Activated naive CD4-positive, alpha-beta T cell (primary cell): Measurements from ENCODE around the gene LRRC8C.

Source experiments
- DNase-seq, 4 experiments: peaks; one replicate each; lab custom pipeline; 2025; lab: John Stamatoyannopoulos, UW

The LRRC8C gene

GRCh38 chr1:89633248-89633799 lies 404 bp downstream of the LRRC8C start:
- peak in 3 of 4 experiments; percentile 21 to 50 (median 39) for DNase-seq

- no peak for DNase-seq
These were observed 1.1 kb downstream of the LRRC8C start for GRCh38 chr1:89633800-89634625.

- no peak for DNase-seq
These were observed 3.2 kb downstream of the LRRC8C start for GRCh38 chr1:89635825-89636815.

GRCh38 chr1:89637496-89637895 lies 4.6 kb downstream of the LRRC8C start:
- no peak for DNase-seq

GRCh38 chr1:89640440-89640839 lies 7.5 kb downstream of the LRRC8C start:
- no peak for DNase-seq

DNA sequence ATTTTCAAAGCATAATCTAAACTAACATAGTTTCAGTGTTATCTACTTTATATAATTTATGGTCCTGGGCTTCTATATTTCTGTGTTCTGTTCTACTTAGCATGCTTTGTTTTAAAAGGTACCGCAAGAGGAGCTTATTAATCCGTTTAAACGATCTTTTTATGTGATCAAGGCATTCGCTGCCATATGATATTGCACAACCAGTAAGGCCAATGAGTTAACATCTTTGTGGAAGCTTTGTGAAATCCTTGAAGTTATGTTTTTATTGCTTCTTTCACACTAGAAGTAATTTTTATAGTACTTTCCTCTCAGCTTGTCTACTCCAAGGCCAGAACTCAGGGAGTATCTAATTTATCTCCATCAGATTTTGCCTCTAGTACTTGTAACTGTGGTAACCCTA lies 8.9 kb downstream of the LRRC8C start:
- DNase-seq: no peak

DNA sequence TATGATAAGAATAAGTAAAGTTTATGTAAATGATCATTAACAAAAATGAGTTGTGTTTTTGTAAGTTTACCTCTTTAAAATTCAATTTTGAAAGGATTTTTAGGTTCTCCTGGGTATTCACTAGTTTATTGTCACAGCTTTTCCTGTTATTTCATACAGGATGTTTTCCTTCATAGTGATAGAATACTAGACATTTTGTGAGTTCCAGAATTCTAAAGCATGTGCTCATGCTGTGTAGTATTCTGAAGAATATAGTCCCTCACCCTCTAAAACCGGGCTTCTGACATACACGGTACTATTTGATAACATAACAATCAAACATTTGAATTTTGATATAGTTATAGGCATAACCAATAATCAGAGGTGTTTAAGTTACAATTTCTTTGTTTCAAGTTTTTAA lies 10.7 kb downstream of the LRRC8C start:
- DNase-seq: no peak

DNA sequence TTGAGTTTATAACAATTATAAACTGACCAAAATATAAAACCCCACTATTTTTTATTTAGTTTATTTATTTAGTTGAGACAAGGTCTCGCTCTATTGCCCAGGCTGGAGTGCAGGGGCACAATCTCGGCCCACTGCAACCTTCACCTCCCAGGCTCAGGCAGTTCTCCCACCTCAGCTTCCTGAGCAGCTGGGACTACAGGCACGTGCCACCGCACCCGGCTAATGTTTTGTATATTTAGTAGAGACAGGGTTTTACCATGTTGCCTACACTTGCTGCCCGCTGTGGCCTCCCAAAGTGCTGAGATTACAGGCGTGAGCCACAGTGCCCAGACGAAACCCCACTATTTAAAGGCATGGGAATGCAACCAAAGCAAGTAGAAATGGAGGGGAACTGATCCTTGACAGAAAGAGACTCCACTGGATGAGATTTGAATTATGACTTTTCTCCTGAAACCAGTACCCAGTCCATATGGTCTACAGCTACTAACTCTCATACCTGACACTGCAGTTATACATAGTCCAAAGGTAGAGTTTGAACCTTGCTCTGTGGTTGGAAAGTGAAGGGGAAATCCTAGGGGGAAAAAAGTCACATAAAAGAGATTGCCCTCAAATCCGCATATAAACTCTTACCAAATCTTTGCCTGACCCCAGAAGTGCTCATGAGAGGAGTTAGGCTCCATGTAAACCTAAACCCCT lies 11.3 kb downstream of the LRRC8C start:
- DNase-seq: no peak

- no peak for DNase-seq
These were observed 13.3 kb downstream of the LRRC8C start for GRCh38 chr1:89646259-89646658.

DNA sequence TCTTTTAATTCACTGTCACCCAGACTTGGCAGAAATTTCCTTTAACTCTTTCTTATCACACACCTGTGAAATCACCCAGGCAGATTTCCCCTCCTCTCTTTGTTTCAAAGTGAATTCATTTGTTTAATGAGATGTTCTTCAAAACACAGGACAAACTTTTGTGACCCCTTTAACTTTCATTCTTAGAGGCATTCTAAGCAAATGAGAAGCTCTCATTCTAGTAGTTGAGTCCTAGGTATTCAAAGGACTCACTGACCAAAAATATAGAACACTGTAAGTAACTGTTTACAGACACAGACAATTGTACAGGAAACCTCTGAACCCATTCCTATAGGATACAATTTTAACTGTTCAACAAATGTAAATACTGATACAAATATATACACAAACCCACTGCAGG lies 16.9 kb downstream of the LRRC8C start:
- DNase-seq: no peak

DNA sequence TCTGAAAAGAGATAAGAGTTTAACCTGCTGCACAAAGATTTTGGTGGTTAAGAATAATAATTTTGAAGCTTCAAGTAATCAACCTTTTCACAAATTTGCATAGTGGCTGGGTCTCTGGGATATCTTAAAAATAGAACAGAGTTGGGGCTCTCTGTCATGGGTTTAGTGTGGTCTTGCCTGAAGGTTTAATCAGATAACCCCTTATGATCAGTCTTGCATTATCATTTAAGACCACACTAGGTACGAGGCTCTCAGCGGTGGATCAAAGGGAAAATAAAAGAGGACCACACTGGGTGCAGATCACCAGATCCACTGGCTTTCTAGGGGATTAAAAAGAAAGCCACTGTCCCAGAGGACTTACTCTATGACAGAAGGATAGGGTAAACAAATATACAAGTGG lies 19.5 kb downstream of the LRRC8C start:
- DNase-seq: no peak

DNA sequence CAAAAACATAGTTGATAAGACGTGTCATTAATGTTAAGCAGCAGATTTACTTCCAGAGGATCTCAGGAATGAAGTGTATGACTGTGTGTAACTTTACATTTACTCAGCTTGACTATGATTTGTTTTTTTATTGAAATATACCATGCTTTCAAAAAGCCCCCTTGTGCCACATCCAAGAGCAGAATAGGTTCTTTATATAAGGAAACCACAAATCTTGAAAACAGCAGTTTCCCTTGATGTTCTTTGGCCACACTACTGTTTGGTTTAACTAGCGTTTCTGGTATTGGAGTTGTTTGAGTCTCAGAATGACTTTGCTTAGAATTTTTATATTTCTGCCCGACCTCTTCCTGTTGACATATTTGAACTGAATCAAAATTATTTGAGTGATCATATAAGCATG lies 25.0 kb downstream of the LRRC8C start:
- no peak for DNase-seq

DNA sequence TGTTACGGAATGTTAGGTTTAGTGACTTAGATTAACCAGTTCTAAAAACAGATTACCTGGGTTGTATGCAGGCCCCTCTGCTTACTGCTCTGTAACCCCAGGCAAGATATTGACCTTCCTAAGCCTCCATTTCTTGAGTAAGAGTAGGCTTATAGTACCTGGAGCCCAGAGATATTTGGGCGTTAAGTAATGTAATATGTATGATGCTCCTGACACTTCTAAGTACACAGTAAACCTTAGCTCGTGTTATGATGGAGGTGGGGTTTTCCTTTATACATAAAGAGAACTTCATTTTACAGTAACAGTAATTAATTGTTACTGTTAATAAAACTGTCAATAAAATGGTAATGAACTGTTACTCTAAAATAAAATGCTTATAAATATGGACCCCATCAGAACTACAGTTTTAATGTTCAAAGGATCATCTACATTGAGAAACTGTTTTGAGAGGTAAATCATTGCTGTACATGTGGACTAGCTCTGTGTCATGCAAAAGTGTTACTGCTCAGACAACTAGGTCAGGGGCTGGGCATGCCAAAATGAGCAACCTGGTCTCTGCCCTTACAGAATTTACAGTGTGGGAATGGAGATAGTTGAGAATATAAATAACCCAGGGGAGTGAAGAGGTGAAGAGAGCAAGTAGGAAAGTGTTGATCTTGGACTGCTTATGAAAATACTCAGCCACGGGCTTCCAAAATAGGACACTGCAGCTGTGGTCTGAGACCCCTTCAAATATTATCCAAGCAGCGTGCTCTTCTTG lies 26.6 kb downstream of the LRRC8C start:
- no peak for DNase-seq

GRCh38 chr1:89660224-89661061 lies 27.5 kb downstream of the LRRC8C start:
- DNase-seq: no peak

DNA sequence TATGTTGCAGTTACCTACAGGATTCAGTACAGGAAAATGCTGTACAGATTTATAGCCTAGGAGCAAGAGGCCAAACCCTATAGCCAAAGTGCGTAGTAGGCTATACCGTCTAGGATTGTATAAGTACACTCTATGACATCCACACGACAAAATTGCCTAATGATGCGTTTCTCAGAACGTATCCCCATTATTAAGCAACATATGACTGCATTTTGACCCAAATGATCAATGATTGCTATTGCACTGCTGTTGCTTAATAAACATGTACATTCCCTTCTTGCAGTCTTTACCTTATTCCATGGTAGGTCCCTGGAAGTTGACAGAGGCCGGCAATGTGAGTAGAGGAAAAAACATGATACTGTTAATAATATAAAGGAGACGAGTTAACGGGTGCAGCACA lies 33.0 kb downstream of the LRRC8C start:
- DNase-seq: no peak

GRCh38 chr1:89666640-89667039 lies 33.7 kb downstream of the LRRC8C start:
- DNase-seq: no peak

DNA sequence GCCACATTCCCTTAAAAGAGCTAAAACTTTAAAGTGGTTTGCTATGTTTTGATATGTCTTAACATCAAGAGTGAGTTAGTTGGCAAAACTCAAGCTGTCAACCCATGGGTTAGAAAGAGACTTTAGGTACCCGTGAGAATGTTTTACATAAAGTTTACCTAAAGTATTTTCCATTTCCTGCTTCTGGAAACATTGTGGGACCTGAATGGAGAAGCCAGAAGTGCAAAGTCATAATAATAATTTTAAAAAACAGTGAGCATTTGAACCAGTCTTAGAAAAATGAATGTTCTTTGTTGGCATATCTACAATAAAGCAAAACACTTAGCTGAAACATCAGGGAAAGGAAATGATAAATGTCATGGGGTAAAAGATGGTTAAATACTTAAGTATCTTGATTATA lies 34.8 kb downstream of the LRRC8C start:
- DNase-seq: no peak

- no peak for DNase-seq
These were observed 36.0 kb downstream of the LRRC8C start for GRCh38 chr1:89668961-89669360.

GRCh38 chr1:89669441-89669840 lies 36.5 kb downstream of the LRRC8C start:
- no peak for DNase-seq

DNA sequence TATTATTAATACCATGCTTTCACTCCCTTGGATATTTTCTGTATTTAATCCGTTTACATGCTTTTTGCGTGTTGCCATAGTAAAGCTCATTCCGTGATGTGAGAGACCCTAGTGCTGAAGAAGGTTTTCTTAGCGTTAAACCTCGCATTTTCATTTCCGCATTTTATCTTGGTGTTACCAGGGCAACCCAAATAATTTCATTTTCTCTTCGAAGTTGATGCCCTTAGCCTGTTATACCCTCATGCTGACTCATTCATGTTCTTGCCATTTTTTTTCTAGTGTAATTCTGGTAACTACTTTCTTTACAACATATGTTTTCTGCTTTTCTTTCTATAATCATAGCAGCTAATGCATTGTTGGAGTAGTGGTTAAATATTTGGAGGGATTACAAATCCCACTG lies 37.2 kb downstream of the LRRC8C start:
- no peak for DNase-seq
